ENCODE data around the gene DLGAP3. TPM values are rescaled to one million over a fixed set of nuclear protein-coding genes. Genes with fewer than 3 reads are reported as not detected.
"Not testable (repeated sequence)": the region's sequence is repeated elsewhere in the genome, so short reads cannot be mapped to it uniquely, and the experiment has no call there.

The DLGAP3 gene
- total RNA-seq, 1 donor from 2014 or later, result 0.28 TPM

DNA sequence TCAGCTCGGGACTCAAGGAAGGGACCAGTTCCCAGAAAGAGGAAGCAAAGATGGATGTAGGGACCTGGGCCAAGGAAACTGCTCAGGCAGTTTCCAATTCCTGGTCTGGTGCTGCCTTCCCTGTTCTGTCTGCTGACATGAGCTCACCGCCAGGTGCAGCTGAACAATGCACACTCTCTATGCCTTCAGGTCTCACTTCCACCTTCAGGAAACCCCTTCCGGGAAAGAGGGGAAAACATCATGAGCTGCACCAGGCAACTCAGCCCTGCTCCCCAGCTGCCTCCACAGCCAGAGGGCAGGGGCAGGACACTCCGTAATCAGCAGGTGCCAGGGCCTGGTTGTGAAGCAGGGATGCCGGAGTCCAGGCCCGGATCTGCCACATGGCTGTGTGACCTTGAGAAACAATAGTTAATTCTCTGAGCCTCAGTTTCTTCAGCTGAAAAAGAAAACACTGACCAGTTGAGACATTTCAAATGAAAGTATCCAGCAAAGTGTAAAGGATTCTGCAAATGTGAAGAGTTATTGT lies 97.7 kb downstream of the DLGAP3 start:
- no peak for ATAC-seq

DNA sequence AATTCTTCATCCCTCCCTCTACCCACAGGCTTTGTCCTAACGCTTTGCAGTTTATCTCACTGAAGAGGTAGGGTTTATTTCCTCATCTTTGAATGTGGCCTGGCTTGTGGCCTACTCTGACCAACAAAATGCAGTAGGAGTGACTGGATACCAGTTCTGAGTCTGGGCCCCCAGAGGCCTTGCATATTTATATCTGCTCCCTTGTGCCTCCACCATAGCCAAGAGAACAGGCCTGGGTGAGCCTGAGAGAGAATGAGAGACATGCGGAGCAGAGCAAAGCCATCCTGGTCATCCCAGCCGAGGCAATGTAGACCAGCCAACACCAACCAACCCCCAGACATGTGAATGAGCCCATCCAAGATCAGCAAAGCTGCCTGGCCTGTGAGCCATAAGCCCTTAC lies 100.2 kb downstream of the DLGAP3 start:
- ATAC-seq, result no peak

DNA sequence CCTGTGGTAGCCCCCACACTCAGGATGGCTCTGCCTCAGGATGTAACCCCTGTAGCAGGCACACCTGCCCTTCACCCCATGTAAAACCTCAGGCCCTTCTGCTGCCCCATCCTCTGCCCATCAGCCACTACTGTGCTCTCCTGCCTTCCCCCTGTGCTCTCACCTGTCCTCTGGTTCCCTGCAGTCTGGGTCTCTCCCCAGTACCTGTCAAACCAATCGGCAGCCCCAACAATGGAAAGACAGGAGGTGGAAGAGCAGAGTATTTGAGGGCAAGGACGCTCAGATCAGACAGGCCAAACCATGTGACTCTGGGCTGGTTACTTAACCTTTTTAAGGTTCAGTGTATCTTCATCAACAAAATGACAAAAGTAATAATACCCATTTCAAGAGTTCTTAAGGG lies 100.8 kb downstream of the DLGAP3 start:
- ATAC-seq, result no peak

DNA sequence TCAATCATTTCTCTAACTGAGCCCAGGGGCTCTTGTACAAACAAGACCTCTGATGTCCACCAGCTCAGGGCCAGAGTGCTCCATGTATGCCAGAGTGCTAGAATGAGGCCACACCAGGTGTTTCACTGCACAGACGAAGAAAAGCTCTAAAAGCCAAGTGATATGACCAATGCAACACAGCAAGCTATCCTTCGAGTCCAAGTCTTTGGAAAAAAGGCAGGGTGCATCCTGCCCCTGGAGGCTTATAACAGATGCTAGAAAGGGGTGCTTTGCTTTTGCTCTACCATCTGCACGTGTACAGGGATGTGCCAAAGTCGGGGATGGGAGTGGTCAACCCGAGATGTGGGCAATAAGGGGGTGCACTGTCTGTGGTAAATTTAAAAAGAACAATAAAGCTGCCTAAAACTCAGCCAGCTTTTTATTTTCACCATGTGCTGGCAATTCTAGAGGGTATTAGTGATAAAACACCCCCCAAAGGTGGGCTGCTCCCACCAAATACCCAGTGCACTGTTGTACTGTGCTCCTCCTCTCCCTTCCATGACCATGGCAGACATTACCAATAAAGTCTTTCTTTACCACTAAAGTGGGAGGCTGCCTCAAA lies 102.0 kb downstream of the DLGAP3 start:
- no peak for ATAC-seq

DNA sequence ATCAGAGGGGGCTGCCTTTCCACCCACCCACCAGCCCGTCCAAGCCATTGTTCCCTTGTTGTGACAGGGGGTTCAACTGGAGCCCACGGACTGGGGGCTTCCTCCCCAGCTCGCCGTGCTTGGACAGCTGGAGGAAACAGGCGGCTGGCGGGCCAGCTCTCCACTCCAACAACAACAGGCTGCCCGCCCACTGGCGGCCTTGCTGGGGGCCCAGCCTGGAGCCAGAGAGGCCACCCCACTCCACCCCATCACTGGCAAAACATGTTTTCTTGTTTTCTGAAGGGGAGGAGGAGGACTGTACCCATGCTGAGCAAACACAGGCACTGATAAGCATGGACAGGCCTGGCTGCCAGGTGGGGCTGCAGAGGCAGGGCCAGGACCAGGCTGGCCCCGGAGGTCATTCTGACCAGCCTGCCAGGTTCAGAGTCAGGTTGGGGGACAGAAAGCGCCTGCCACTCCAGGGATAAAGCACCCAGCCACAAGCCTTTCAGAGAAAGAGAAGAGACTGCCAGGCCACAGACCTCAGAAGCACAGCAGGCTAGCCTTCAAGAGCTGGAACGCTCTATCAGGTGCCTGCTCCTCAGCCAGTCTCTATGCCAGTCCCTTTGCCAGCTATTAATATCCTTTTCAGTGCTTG lies 103.9 kb downstream of the DLGAP3 start:
- ATAC-seq, result no peak

DNA sequence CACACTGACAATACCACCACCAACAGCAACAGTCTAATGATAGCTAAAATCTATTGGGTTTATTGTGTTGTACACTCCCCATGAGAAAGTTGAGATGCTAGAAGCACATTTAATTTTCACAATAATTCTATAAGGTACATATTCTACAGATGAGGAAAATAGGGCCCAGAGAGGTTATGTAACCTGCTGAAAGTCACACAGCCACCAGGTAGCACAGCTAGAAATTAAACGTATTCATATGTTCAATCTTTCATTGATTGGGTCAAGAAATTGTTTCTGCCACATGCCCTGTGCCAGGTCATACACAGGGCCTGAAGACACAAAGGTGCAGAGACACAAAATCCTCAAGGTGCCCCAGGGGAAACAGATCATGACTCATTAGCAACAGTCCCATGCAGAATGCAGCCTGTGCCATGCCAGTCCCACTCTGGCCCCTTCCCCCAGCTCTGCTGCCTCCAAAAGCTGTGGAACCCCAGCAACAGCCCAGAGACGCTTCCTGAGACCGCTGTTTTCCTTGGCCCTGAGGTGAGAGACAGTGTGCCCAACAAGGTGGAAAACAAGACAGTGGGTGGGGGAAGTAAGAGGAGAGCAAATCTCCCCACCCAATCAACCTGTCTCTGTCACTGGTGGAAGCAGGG lies 104.5 kb downstream of the DLGAP3 start:
- no peak for ATAC-seq

DNA sequence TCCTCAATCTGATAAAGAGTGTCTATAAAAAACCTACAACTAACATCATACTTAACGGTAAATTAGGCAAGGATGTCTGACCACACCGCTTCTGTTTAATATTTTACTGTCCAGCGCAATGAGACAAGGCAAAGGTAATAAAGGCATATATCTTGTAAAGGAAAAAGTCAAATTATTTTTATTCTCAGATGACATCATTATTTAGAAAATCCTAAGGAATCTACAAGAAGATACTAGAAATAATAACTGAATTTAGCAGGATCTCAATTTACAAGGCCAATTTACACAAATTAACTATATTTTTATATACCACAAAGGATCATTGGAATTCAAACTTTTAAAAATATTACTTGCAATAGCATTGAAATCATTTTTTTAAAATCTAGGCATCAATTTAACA lies 107.2 kb downstream of the DLGAP3 start:
- ATAC-seq, result no peak

DNA sequence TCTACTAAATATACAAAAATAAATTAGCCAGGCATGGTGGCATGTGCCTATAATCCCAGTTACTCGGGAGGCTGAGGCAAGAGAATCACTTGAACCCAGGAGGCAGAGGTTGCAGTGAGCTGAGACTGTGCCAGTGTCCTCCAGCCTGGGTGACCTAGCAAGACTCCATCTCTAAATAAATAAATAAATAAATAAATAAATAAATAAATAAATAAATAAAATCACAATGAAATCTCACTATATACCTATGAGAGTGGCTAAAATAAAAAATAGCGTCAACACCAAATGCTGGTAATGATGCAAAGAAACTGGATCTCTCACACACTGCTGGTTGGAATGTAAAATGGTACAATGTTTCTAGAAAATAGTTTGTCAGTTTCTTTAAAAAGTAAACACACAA lies 110.6 kb downstream of the DLGAP3 start:
- ATAC-seq, result not testable (repeated sequence)

DNA sequence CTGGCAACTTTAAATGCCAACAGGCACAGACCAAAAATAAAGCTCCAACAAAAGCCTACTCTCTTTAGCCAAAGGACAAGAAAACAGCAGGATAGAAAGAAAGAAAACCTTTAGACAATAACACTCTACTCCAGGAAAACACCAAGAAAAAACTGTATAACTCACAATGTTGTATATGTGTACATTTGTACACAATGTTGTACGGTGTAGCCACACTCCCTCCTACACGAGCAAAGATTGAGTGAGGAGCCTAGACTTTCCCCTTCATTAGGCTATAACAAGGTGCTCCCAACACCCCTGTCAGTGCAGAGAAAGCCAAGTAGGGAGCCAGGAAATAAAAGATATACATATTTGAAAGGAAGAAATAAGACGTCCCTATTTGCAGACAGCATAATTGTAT lies 112.7 kb downstream of the DLGAP3 start:
- ATAC-seq, result no peak

DNA sequence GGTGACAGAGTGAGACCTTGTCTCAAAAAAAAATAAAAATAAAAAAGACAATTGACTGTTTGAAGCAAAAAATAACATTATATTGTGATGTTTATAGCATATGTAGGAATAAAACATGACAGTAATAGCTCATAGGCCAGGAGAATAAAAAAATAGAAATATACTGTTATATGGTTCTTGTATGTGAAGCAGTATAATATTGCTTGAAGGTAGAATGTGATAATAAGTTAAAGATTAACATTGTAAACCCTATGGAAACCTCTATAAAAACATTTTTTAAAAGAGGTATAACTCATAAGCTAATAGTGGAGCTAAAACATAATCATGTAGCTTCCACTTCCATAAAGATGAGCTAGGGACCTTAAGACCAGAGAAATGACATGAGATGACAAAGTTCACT lies 113.1 kb downstream of the DLGAP3 start:
- no peak for ATAC-seq

Other genes with a start within 250 kb of the DLGAP3 start
- 78.8 TPM for gene GJB5, start 174.6 kb downstream of the DLGAP3 start, total RNA-seq
- 1.4 TPM for gene GJB4, start 169.9 kb downstream of the DLGAP3 start, total RNA-seq
- gene GJB3, start 148.4 kb downstream of the DLGAP3 start, total RNA-seq, result 61.7 TPM
- 2.0 TPM for gene GJA4, start 136.7 kb downstream of the DLGAP3 start, total RNA-seq
- 40.4 TPM for gene SMIM12, start 69.9 kb downstream of the DLGAP3 start, total RNA-seq
- 4.2 TPM for gene TMEM35B, start 55.7 kb upstream of the DLGAP3 start, total RNA-seq
- 14.9 TPM for gene ZMYM6, start 102.3 kb upstream of the DLGAP3 start, total RNA-seq
- gene ZMYM1, start 149.7 kb upstream of the DLGAP3 start, total RNA-seq, result 17.5 TPM

Measured in esophagus mucosa (tissue), 1 donor.